ENCODE measurements around the gene C12orf57. TPM values are rescaled to one million over a fixed set of nuclear protein-coding genes. Genes with fewer than 3 reads are reported as not detected.
A peak's percentile ranks its signal among the peaks of the same experiment; 100 is the strongest.

C12orf57 gene
- polyA plus RNA-seq, 1 donor (not counting 4 experiments of a cell fraction or from before 2014, with no cell fraction given): 137 TPM

DNA sequence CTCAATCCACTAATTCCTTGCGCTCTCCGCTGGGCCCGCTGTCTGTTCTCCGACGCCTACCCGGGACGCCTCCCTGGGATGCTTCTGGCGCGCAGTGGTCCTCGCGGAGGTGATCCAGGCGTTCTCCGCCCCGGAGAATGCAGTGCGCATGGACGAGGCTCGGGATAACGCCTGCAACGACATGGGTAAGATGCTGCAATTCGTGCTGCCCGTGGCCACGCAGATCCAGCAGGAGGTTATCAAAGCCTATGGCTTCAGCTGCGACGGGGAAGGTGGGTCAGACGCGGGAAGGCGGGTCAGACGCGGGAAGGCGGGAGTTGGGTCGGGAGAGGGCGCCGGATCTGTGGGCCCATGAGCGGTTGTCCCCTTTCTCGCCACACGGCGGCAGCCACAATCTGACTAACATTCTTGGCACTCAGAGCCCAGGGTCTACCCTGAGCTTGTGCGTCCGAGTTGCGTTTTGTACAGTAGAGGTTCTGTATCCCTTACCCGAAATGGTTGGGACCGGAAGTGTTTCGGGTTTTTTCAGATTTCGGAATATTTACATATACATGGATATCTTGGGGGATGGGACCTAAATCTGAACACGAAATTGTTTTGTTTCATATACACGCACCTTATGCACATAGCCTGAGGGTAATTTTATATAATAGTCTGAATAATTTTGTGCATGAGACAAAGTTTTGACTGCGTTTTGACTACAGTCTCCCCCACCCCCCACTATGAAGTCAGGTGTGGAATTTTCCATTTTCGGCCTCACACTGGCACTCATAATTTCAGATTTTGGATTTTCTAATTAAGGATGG, 762 bp downstream of the C12orf57 start:
- Histone ChIP-seq H3K4me3 (ENCODE audit: control insufficient read depth in 2 of 3, extremely low read depth in 1 of 3, insufficient read depth in 2 of 3, low read depth in 1 of 3, low read length in 3 of 3) (peak overlapping the region; percentile 42 to 74 (median 56)), H3K4me1 (ENCODE audit: control insufficient read depth, extremely low read depth, insufficient read depth, low read length) (peaks cover 27% of the 10 kb centered on the region), H3K27ac (ENCODE audit: control insufficient read depth, insufficient read depth, low read length) (peak overlapping the region; percentile 100), H4K20me1 (ENCODE audit: control insufficient read depth, extremely low read depth, insufficient read depth, low read length) (no peaks in the 10 kb centered on the region), H3K4me2 (ENCODE audit: control insufficient read depth, extremely low read depth, insufficient read depth, low read depth, low read length) (peak overlapping the region; percentile 95), H3K9ac (ENCODE audit: control insufficient read depth, extremely low read depth, insufficient read depth, low read length) (peak overlapping the region; percentile 87), H2AFZ (ENCODE audit: control insufficient read depth, low read length) (peak overlapping the region; percentile 10), H3K36me3 (ENCODE audit: control insufficient read depth in 2 of 2, extremely low read depth in 1 of 2, insufficient read depth in 2 of 2, low read length in 2 of 2) (peaks cover 5 to 13% of the 10 kb centered on the region in 2 experiments), H3K9me1 (ENCODE audit: control insufficient read depth, extremely low read depth, insufficient read depth, low read length) (no peaks in the 10 kb centered on the region), H3K79me2 (ENCODE audit: control insufficient read depth, insufficient read depth, low read length) (peaks cover 6% of the 10 kb centered on the region), H3K27me3 (ENCODE audit: control insufficient read depth, extremely low read depth, insufficient read depth, low read length) (no peaks in the 10 kb centered on the region), H3K9me3 (ENCODE audit: control insufficient read depth, low read depth, low read length) (no peaks in the 10 kb centered on the region)
- DNase-seq (ENCODE audit: low read depth, low spot score) (no peak), FAIRE-seq (no peak)
- TF ChIP-seq EZH2 (IDR thresholded peaks at IDR 0.05; ENCODE audit: low read length): no peak
- TF ChIP-seq, protein P1, sequence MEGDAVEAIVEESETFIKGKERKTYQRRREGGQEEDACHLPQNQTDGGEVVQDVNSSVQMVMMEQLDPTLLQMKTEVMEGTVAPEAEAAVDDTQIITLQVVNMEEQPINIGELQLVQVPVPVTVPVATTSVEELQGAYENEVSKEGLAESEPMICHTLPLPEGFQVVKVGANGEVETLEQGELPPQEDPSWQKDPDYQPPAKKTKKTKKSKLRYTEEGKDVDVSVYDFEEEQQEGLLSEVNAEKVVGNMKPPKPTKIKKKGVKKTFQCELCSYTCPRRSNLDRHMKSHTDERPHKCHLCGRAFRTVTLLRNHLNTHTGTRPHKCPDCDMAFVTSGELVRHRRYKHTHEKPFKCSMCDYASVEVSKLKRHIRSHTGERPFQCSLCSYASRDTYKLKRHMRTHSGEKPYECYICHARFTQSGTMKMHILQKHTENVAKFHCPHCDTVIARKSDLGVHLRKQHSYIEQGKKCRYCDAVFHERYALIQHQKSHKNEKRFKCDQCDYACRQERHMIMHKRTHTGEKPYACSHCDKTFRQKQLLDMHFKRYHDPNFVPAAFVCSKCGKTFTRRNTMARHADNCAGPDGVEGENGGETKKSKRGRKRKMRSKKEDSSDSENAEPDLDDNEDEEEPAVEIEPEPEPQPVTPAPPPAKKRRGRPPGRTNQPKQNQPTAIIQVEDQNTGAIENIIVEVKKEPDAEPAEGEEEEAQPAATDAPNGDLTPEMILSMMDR (optimal IDR thresholded peaks at IDR 0.05 in 1 of 3, IDR thresholded peaks at IDR 0.05 in 1 of 3, conservative IDR thresholded peaks at IDR 0.05 in 1 of 3; ENCODE audit: extremely low read depth in 1 of 3, insufficient read depth in 2 of 3, low read length in 3 of 3): peak in 2 of 3 experiments; percentile 89 to 91
- dilution Hi-C loops (cut with MboI; ENCODE audit: extremely low pct_ligation_motif_present, low sequenced_read_pairs): no loop called here

DNA sequence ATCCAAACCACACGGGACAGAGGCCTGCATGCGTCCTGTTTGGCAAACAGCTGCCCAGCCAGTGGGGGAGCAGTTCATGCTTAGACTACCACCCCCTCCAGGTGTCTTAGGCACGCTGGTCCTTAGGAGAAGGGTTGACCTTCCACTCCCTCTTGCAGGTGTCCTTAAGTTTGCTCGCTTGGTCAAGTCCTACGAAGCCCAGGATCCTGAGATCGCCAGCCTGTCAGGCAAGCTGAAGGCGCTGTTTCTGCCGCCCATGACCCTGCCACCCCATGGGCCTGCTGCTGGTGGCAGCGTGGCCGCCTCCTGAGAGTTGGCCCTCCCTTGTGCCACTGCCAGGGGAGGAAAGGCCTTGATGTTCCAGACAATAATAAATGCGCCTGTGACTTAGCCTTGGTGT, 1.8 kb downstream of the C12orf57 start:
- TF ChIP-seq, protein P1 (optimal IDR thresholded peaks at IDR 0.05 in 1 of 3, IDR thresholded peaks at IDR 0.05 in 1 of 3, conservative IDR thresholded peaks at IDR 0.05 in 1 of 3; ENCODE audit: extremely low read depth in 1 of 3, insufficient read depth in 2 of 3, low read length in 3 of 3): no peak
- no peak for TF ChIP-seq EZH2 (IDR thresholded peaks at IDR 0.05; ENCODE audit: low read length)
- no peak for DNase-seq (ENCODE audit: low read depth, low spot score)
- Histone ChIP-seq H3K4me3 (ENCODE audit: control insufficient read depth in 2 of 3, extremely low read depth in 1 of 3, insufficient read depth in 2 of 3, low read depth in 1 of 3, low read length in 3 of 3) (peak overlapping the region; percentile 28 to 64 (median 64)), H3K4me2 (ENCODE audit: control insufficient read depth, extremely low read depth, insufficient read depth, low read depth, low read length) (peak overlapping the region; percentile 95), H3K4me1 (ENCODE audit: control insufficient read depth, extremely low read depth, insufficient read depth, low read length) (peaks cover 27% of the 10 kb centered on the region), H3K27ac (ENCODE audit: control insufficient read depth, insufficient read depth, low read length) (peak overlapping the region; percentile 66), H3K36me3 (ENCODE audit: control insufficient read depth in 2 of 2, extremely low read depth in 1 of 2, insufficient read depth in 2 of 2, low read length in 2 of 2) (peaks cover 5 to 10% of the 10 kb centered on the region in 2 experiments), H3K9me3 (ENCODE audit: control insufficient read depth, low read depth, low read length) (no peaks in the 10 kb centered on the region), H3K79me2 (ENCODE audit: control insufficient read depth, insufficient read depth, low read length) (peaks cover 6% of the 10 kb centered on the region), H2AFZ (ENCODE audit: control insufficient read depth, low read length) (peak overlapping the region; percentile 45), H4K20me1 (ENCODE audit: control insufficient read depth, extremely low read depth, insufficient read depth, low read length) (no peaks in the 10 kb centered on the region), H3K9ac (ENCODE audit: control insufficient read depth, extremely low read depth, insufficient read depth, low read length) (peak overlapping the region; percentile 67), H3K27me3 (ENCODE audit: control insufficient read depth, extremely low read depth, insufficient read depth, low read length) (no peaks in the 10 kb centered on the region), H3K9me1 (ENCODE audit: control insufficient read depth, extremely low read depth, insufficient read depth, low read length) (no peaks in the 10 kb centered on the region)
- dilution Hi-C loops (cut with MboI; ENCODE audit: extremely low pct_ligation_motif_present, low sequenced_read_pairs): no loop called here
- no peak for FAIRE-seq
